Measurements from ENCODE around the gene UBE3B.

- TF ChIP-seq CTCF (IDR thresholded peaks at IDR 0.05): no peak
- no peak for TF ChIP-seq POLR2A (IDR thresholded peaks at IDR 0.05)
Observed at GRCh38 chr12:109450980-109451379, 26.5 kb upstream of the UBE3B start.
